HG02938 (cell line): ENCODE data around the gene LEP.

Source experiments
- ATAC-seq: cut with Tn5 transposase; IDR thresholded peaks from one replicate; pipeline ENCODE4 v1.9.1; 2021; ENCODE audit warnings: mild to moderate bottlenecking, moderate library complexity; ENCODE audit not compliant: unreplicated experiment

Gene LEP

DNA sequence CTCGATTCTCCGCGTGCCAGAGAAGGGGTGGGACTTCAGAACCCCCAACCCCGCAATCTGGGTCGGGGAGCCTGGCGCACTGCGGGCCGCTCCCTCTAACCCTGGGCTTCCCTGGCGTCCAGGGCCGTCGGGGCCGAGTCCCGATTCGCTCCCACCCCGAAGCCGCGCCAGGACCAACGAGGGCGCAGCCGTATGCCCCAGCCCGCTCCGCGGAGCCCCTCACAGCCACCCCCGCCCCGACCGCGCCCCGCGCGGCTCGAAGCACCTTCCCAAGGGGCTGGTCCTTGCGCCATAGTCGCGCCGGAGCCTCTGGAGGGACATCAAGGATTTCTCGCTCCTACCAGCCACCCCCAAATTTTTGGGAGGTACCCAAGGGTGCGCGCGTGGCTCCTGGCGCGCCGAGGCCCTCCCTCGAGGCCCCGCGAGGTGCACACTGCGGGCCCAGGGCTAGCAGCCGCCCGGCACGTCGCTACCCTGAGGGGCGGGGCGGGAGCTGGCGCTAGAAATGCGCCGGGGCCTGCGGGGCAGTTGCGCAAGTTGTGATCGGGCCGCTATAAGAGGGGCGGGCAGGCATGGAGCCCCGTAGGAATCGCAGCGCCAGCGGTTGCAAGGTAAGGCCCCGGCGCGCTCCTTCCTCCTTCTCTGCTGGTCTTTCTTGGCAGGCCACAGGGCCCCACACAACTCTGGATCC, at the start of gene LEP:
TSS of gene LEP (plus strand) at position 583 of the 691 bp plus-strand sequence. CDS start 10,741 bp downstream, outside the sequence.
- no peak for ATAC-seq

GRCh38 chr7:128192497-128193142, 48.5 kb upstream of the LEP start:
- no peak for ATAC-seq

DNA sequence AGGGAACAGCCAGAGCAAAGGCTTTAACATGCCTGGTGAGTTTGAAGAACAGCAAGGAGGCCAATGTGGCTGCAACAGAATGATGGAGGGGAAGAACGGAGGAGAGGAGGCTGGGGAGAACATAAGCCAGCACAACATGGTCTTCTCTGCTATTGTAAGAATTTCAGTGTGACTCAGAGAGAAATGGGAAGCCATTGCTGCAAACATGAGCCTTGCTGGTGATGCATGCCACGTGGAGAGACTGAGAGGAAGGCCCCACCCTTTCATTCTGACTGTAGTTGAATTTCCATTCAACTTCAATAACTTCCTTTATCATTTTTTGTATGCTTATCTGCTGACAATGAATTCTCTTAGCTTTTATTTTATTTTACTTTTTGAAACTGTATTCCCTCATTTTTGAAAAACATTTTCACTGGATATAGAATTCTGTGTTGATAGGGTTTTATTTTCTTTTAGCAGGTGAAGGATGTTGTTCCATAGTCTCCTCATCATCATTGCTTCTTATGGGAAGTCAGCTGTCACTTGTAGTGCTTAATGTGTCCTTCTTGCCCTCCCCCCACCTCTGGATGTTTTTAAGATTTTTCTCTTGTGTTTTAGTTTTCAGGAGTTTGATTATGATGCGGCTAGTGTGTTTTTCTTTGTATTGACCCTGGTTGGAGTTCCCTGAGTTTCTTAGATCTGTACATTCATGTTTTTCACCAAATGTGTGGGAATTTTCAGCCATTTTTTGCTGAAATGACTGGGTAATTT, 46.4 kb upstream of the LEP start:
- ATAC-seq, result no peak

GRCh38 chr7:128197589-128197988, 43.5 kb upstream of the LEP start:
- no peak for ATAC-seq

DNA sequence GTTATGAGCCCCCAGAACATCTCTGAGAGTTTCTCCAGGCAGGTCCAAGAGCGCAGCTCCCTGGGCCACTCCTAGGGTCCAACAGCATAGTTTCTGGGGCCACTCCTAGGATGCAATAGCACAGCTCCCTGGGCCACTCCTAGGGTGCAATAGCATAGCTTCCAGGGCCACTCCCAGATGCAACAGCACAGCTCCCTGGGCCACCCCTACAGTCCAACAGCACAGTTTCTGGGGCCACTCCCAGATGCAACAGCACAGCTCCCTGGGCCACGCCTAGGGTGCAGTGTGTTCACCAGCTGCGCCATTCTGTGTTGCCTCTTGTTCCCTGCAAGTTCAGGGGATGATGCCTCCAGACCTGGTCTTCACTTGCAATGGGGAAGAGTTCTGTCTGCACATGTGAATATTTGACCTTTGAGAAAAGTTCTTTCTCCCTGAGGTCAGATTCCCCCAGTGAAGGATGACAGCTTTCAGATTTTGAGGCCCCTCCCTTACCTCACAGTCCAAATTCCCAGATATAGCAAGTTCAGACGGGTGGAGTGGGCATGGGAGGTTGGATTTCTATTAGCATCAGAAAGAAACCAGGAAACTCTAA, 43.0 kb upstream of the LEP start:
- ATAC-seq, result no peak

DNA sequence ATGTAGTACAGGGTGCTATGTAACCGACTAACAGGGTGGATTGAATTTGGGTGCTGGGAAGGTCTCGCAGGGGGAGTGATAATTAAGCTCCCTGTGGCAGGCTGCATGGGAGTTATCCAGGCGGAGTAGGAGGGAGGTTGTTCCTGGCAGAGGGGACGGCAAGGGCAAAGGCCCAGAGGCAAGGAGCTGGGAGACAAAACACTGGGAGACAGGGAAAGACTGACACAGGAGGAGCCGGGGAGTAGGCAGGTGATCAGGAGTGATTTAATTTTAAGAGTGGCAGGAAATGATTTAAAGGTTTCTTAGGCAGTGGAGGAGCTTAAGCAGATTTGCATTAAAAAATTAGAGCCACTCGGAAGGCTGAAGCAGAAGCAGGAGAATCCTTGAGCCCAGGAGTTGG, 40.7 kb upstream of the LEP start:
- ATAC-seq, result no peak

DNA sequence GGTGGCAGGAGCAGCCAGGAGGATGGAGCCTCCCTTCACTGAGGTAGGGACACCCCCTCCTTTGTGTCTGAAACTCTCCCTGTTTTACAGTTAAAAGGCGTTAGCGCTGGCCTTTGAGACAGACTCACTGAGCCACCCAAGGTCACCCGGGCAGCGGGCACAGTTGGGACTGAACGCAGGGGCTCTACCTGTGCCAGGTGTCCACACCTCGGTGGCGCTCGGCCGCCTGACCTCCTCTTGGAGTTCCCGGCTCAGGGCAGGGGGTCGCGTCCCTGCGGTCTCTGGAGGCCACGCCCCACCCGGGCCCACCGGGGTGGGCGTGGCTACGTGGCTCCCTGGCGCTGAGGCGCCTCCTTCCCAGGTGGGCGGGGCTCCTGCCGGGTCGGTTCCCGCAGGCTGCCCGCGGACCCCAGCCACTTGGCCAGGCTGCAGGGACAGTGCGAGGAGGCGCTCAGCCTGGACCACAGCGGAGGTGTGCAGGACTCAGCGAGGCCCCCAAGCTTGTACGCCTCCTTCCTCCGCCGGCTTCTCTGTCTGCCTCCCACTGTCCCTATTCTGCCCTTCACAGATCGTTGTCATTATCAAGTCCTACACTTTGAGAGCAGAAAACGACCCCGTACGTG, 39.9 kb upstream of the LEP start:
- ATAC-seq, result no peak

GRCh38 chr7:128201690-128202085, 39.4 kb upstream of the LEP start:
- no peak for ATAC-seq

DNA sequence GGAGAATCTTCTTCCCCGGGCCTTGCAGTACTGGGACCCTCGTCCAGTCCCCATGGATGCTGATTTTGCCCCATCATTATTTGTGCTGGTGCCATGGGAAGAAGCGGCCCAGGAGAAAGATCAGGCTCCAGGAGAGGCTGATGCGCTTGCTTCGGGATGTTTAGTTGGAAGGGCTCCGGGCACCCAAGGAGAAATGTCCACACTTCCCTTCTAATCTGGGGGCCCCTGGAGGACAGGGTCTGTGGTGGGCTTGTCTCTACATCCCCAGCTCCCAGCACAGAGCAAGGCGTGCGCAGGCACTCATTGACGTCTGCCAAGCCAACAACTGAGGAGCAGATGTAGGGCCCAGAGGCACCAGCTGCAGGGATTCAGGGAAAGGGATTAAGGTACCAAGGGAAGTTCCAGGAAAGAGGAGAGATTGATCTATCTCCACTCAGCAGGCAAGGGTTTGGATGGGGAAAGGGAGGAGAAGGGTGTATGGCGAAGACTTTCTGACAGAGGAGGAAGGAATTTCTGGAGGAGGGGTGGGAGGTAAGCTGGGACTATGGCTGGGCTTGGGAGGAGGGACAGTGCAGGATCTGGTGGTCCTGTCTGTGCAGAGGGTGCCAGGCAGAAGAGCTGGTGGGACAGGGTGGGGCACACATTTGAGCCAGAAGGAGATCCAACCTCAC, 38.7 kb upstream of the LEP start:
- no peak for ATAC-seq

DNA sequence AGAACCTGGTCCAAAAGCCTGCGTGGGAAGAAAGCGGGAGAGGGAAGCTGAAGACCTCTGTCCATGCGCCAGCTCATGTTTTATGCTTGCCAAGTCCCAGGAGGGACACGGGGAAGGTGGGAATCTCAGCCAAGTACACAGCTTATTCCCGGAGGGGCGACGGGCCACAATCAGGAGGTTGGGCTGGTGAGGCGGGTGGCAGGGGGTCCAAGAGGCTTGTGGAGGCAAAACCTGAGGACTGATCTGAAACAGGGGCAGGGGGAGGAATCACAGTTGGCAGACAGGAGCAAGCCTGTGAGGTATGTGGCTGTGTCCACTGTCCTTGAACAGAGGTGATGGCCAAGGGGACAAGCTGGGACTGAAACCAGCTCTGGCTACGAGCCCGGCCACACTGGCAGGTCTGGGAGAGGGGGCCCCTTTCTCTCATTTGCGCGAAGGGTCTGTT, 38.0 kb upstream of the LEP start:
- no peak for ATAC-seq

- no peak for ATAC-seq
Measured at GRCh38 chr7:128203710-128204214, 37.3 kb upstream of the LEP start.

GRCh38 chr7:128204455-128204854, 36.6 kb upstream of the LEP start:
- ATAC-seq, result no peak

GRCh38 chr7:128205068-128205467, 36.0 kb upstream of the LEP start:
- ATAC-seq, result no peak

DNA sequence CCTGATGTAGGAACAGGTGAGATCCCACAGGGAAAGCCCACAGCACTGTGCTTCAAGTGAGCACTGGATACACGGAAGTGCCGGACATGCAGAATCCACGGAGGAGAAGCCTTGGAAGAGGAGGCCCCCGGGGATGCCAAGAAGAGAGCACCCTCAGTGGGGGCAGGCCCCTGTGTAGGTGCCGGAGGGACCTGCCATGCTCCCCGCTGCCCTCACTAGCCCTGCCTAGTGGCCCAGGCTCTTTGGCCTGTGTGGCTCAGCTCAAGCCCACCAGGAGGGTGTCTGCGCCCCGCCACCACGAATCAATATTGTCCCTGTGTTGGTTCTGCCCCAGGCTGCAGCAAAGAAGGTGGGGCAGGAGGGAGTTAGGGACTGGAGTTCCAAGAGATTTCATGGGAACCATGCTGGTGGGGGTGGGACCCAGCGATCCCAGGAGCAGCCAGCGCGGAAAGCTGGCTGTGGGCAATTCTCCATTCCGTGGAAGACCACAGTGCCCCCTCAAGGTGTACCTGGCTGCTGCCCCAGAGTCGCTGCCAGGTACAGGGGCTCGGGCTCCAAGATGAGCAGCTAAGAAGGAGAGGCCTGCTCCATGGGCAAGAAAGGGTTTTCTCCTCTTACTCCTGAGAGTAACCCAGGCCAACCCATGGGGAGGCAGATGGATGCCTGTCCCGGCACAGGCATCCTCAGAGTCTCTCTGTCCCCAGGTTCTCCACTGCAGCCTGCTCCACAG, 34.9 kb upstream of the LEP start:
- no peak for ATAC-seq

DNA sequence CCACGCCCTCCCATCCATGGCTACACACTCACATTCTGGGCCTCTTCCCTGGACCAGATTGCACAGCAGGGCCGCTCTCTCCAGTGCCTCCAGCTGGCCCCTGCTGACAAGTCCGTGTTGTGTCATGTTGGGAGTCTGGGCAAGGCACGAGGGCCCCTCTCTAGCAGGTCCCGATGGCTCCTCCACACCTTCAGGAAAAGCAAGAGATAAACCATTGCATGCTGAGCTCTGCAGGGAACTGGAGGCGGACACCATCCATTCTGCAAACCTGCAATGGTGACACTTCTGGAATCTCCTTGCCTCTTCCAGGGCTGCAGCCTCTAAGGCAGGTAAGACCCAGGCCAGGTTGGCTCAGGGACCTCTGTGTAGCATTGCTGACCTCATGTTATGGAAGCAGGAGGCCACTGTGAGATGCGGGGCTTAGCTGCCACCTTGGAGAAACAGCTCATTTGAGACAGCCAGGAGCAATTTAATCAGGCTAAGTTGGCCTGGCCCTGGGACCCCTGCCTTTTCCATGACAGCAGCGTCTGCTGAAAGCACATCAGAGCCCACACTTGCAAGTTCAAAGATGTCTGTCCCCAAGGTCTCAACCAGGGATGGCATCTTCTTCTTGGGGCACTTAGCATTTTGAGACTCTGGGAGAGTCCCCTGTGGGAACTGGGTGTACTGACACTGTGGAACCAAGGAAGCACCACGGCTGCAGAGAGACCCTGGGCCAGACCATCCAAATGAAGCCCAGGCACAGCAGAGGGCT, 34.2 kb upstream of the LEP start:
- ATAC-seq, result no peak

- ATAC-seq, result no peak
Measured at GRCh38 chr7:128207609-128208008, 33.5 kb upstream of the LEP start.

GRCh38 chr7:128209229-128210035, 31.6 kb upstream of the LEP start:
- no peak for ATAC-seq

DNA sequence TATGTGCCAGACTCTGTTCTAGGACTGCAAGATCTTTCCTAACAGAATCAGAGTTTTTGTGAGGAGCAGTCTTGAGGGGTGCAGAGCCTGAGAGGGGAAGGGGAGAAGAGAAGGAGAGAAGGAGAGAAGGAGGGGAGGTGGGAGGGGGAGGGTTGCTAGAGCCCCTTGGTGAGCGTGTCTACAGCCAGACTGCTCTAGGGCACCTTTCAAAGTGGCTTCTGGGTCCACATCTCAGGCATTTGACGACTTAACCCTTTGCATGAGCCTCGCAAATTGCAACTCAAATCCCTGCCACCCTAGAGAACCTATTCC, 31.1 kb upstream of the LEP start:
- no peak for ATAC-seq
